Thyroid gland (tissue), 4 donors: Measurements from ENCODE around the gene ST3GAL2. TPM values are rescaled to one million over a fixed set of nuclear protein-coding genes. Genes with fewer than 3 reads are reported as not detected.

Experiments
- DNase-seq, 2 donors: peaks; one replicate each; pipeline ENCODE4 v3.0.0-alpha.2; 2019
- H3K27ac ChIP-seq, 3 donors: fragments of 200-600 bp; sonication (generic); 1 replicate in 2 of 3; 2 replicates in 1 of 3; pipeline ENCODE4 v1.5.1; 2016 to 2019; ENCODE audit warnings: mild to moderate bottlenecking in 1 of 3, moderate library complexity in 1 of 3
- H3K27me3 ChIP-seq: fragments of 200-600 bp; sonication (generic); one replicate; pipeline ENCODE4 v1.5.1; 2019
- H3K36me3 ChIP-seq, 2 donors: fragments of 200-600 bp; sonication (generic); one replicate each; pipeline ENCODE4 v1.5.1; 2016 to 2019
- H3K4me1 ChIP-seq, 2 donors: fragments of 200-600 bp; sonication (generic); one replicate each; pipeline ENCODE4 v1.5.1; 2017 to 2019
- H3K4me3 ChIP-seq, 3 donors: fragments of 200-600 bp; sonication (generic); replicated peaks in 1 of 3; 1 replicate in 2 of 3; 2 replicates in 1 of 3; pipeline ENCODE4 v1.5.1; 2016; ENCODE audit warnings: mild to moderate bottlenecking in 1 of 3
- H3K9me3 ChIP-seq: fragments of 200-600 bp; sonication (generic); one replicate; pipeline ENCODE4 v1.5.1; 2017
- CTCF ChIP-seq, 6 experiments: fragments of 200-600 bp in 3 of 6; fragments of 450-650 bp in 3 of 6; sonication (generic) in 3 of 6; IDR thresholded peaks; one replicate each; pipeline ENCODE4 v1.5.1; 2016 to 2019; ENCODE audit warnings: antibody characterized with exemption in 6 of 6, mild to moderate bottlenecking in 2 of 6, inconsistent platforms in 1 of 6, moderate library complexity in 1 of 6
- POLR2A ChIP-seq, 2 donors: fragments of 450-650 bp; IDR thresholded peaks; one replicate each; pipeline ENCODE4 v1.6.1; 2017; ENCODE audit warnings: antibody characterized with exemption in 2 of 2, mild to moderate bottlenecking in 2 of 2, moderate library complexity in 1 of 2
- WGBS, 2 donors: methylation state at CpG; one replicate each; pipeline ENCODE4 v1.1.5; 2017; 5-methylcytosine and 5-hydroxymethylcytosine counted together
- intact Hi-C: fragments of 100-400 bp; cut with DNase I; formaldehyde crosslinking; loops from one replicate; pipeline ENCODE4 v1.15.1; 2023
- total RNA-seq, 4 donors: library from RNA; depleted of rRNA; stranded (reverse); fragments of >200 nt; gene quantifications; one replicate each; pipeline ENCODE4 v1.2.3, GENCODE V29; 2016

ST3GAL2 gene
- total RNA-seq, 4 donors from 2014 or later = 11.2 to 17.4 (median 11.8) TPM

GRCh38 chr16:70380248-70380918 lies 58.5 kb downstream of the ST3GAL2 start:
- intact Hi-C loops = loop anchor here (5.0 kb wide), 1 partner anchor 72 kb away; the partner anchor contains the start of gene FCSK
- TF ChIP-seq POLR2A (IDR thresholded peaks at IDR 0.05) (no peak), CTCF (IDR thresholded peaks at IDR 0.05) (no peak)
- H3K27me3 ChIP-seq = no peaks in the 10 kb centered on the region
- 1% methylated on average over 17 to 27 of the region's 31 CpGs for WGBS, 2 donors
- DNase-seq = peak; percentile 51 to 55
- H3K4me3 ChIP-seq = peak overlapping the region; percentile 63 to 69 (median 63)
- H3K36me3 ChIP-seq = peaks cover 8 to 11% of the 10 kb centered on the region in 2 donors
- no peaks in the 10 kb centered on the region for H3K9me3 ChIP-seq
- H3K27ac ChIP-seq = peak overlapping the region in 2 of 3 donors; percentile 75 to 80
- H3K4me1 ChIP-seq = peaks cover 8 to 10% of the 10 kb centered on the region in 2 donors

- intact Hi-C loops = no loop called here
- no peak for DNase-seq
- 86% methylated on average over 13 of the region's 13 CpGs for WGBS, 2 donors
- H3K36me3 ChIP-seq = peaks cover 8 to 15% of the 10 kb centered on the region in 2 donors
- H3K4me3 ChIP-seq = no peak overlapping the region
- no peaks in the 10 kb centered on the region for H3K27me3 ChIP-seq
- H3K9me3 ChIP-seq = no peaks in the 10 kb centered on the region
- TF ChIP-seq POLR2A (IDR thresholded peaks at IDR 0.05) (no peak), CTCF (IDR thresholded peaks at IDR 0.05) (no peak)
- H3K4me1 ChIP-seq = peaks cover 8 to 10% of the 10 kb centered on the region in 2 donors
- H3K27ac ChIP-seq = no peak overlapping the region
Measured at GRCh38 chr16:70378869-70379493, 59.9 kb downstream of the ST3GAL2 start.

- intact Hi-C loops = no loop called here
Measured at GRCh38 chr16:70377782-70378181, 61.1 kb downstream of the ST3GAL2 start.

GRCh38 chr16:70375636-70376611 lies 63.0 kb downstream of the ST3GAL2 start:
- no peak overlapping the region for H3K27ac ChIP-seq
- 85 to 94% methylated on average over 16 of the region's 16 CpGs for WGBS, 2 donors

More at GRCh38 chr16:70377782-70378181, 61.1 kb downstream of the ST3GAL2 start:
- no peak for DNase-seq
- 73 to 78% methylated on average over 2 of the region's 2 CpGs for WGBS, 2 donors
- TF ChIP-seq CTCF (IDR thresholded peaks at IDR 0.05) (no peak), POLR2A (IDR thresholded peaks at IDR 0.05) (no peak)
- Histone ChIP-seq H3K4me3 (no peak overlapping the region), H3K36me3 (peaks cover 11 to 25% of the 10 kb centered on the region in 2 donors), H3K27ac (no peak overlapping the region), H3K9me3 (no peaks in the 10 kb centered on the region), H3K27me3 (no peaks in the 10 kb centered on the region), H3K4me1 (peaks cover 8 to 10% of the 10 kb centered on the region in 2 donors)

More at GRCh38 chr16:70375636-70376611, 63.0 kb downstream of the ST3GAL2 start:
- H3K4me1 ChIP-seq = peaks cover 8 to 10% of the 10 kb centered on the region in 2 donors
- no peak overlapping the region for H3K4me3 ChIP-seq
- no peak for DNase-seq
- intact Hi-C loops = no loop called here
- peaks cover 23 to 40% of the 10 kb centered on the region in 2 donors for H3K36me3 ChIP-seq
- H3K27me3 ChIP-seq = no peaks in the 10 kb centered on the region
- H3K9me3 ChIP-seq = no peaks in the 10 kb centered on the region
- TF ChIP-seq CTCF (IDR thresholded peaks at IDR 0.05) (no peak), POLR2A (IDR thresholded peaks at IDR 0.05) (no peak)
